ENCODE results near the gene ADRA1B. TPM values are rescaled to one million over a fixed set of nuclear protein-coding genes. Genes with fewer than 3 reads are reported as not detected.
A peak's percentile ranks its signal among the peaks of the same experiment; 100 is the strongest.

ADRA1B gene
- total RNA-seq, 1 experiment from 2014 or later: 25.0 TPM

GRCh38 chr5:160021831-160022446 is 105.7 kb downstream of the ADRA1B start:
- in situ Hi-C loops (cut with HindIII; ENCODE audit: low pct_unique_long_range_greater_than_20kb, low sequenced_read_pairs): no loop called here
- peak; percentile 56 for DNase-seq (ENCODE audit: low read depth)

Other genes starting within 250 kb of the ADRA1B start
- gene TTC1, start 92.7 kb downstream of the ADRA1B start, total RNA-seq (2014; rRNA removed; shearing (Covaris generic); ENCODE audit: low replicate concordance): 30.5 and 39.1 TPM in 2 replicates
- gene PWWP2A, start 203.0 kb downstream of the ADRA1B start, total RNA-seq (2014; rRNA removed; shearing (Covaris generic); ENCODE audit: low replicate concordance): 16.2 and 31.2 TPM in 2 replicates

All from Caki2 (cell line).